Naive thymus-derived CD8-positive, alpha-beta T cell (primary cell): ENCODE data around the gene BLM. TPM values are rescaled to one million over a fixed set of nuclear protein-coding genes. Genes with fewer than 3 reads are reported as not detected.
A peak's percentile ranks its signal among the peaks of the same experiment; 100 is the strongest.
"Not testable (repeated sequence)": the region's sequence is repeated elsewhere in the genome, so short reads cannot be mapped to it uniquely, and the experiment has no call there.

ENCODE experiments used
- ATAC-seq, 2 donors: fragments of 150-1000 bp; cut with Tn5 transposase in 1 of 2; sonication (Bioruptor Pico), chemical (Tn5 transposase) in 1 of 2; 1 replicate in 1 of 2; 2 replicates in 1 of 2; pipeline ENCODE4 v1.10.0; 2021; ENCODE audit warnings: mild to moderate bottlenecking in 2 of 2, moderate library complexity in 2 of 2
- POLR2A ChIA-PET: fragments of 350-600 bp; sonication (Branson Sonifier 250); formaldehyde crosslinking; loops from one replicate; lab custom pipeline; 2021; ENCODE audit warnings: antibody characterized with exemption; lab: Charles Lee
- DNase-seq, 10 donors: peaks; one replicate each; pipeline versions ENCODE4 v3.0.0 to v3.0.0-alpha.2; 2020 to 2022
- H3K27ac Mint-ChIP-seq, 10 donors: one replicate each; pipeline ENCODE4 v1.8.0; 2020 to 2022; ENCODE audit warnings: mild to moderate bottlenecking in 10 of 10, mixed read lengths in 10 of 10, moderate library complexity in 4 of 10, inconsistent platforms in 1 of 10
- H3K27me3 Mint-ChIP-seq, 5 donors: one replicate each; pipeline ENCODE4 v1.8.0; 2021 to 2022; ENCODE audit warnings: mixed read lengths in 5 of 5
- H3K36me3 Mint-ChIP-seq, 3 donors: one replicate each; pipeline ENCODE4 v1.8.0; 2020 to 2022; ENCODE audit warnings: mixed read lengths in 3 of 3, mild to moderate bottlenecking in 2 of 3, inconsistent platforms in 1 of 3
- H3K4me1 Mint-ChIP-seq, 4 donors: one replicate each; pipeline ENCODE4 v1.8.0; 2021 to 2022; ENCODE audit warnings: mixed read lengths in 4 of 4
- H3K4me3 Mint-ChIP-seq, 10 donors: one replicate each; pipeline ENCODE4 v1.8.0; 2020 to 2022; ENCODE audit warnings: mild to moderate bottlenecking in 10 of 10, mixed read lengths in 10 of 10, moderate library complexity in 6 of 10, inconsistent platforms in 1 of 10
- H3K9me3 Mint-ChIP-seq, 9 donors: one replicate each; pipeline ENCODE4 v1.8.0; 2020 to 2022; ENCODE audit warnings: mixed read lengths in 9 of 9, mild to moderate bottlenecking in 3 of 9, inconsistent platforms in 1 of 9, moderate library complexity in 1 of 9
- polyA plus RNA-seq, 3 donors: library from polyadenylated mRNA; unstranded; fragments of 300-500 nt; fragmentation: Illumina TruSeq; gene quantifications; one replicate each; pipeline ENCODE4 v1.2.3, GENCODE V29; 2021
- total RNA-seq, 8 experiments: library from RNA in 2 of 8; stranded (reverse) in 2 of 8; gene quantifications; one replicate each; pipeline ENCODE4 v1.2.3 and lab custom pipeline; 2021 to 2026

The BLM gene
- total and polyA plus RNA-seq, 5 experiments from 2014 or later: 2.6 to 7.1 (median 4.1) TPM

GRCh38 chr15:90681480-90681879 lies 35.7 kb upstream of the BLM start:
- ATAC-seq: no peak
- H3K27ac Mint-ChIP-seq: no peak overlapping the region
- H3K9me3 Mint-ChIP-seq: peaks cover 0 to 2% (median 0%) of the 10 kb centered on the region in 9 donors
- no peak for DNase-seq
- POLR2A ChIA-PET: interaction anchor here (0.5 to 0.7 kb wide), 2 partner anchors 31 to 34 kb away, joined by 4 read pairs; no protein-coding TSS in a partner anchor
- H3K36me3 Mint-ChIP-seq: no peaks in the 10 kb centered on the region
- no peaks in the 10 kb centered on the region for H3K27me3 Mint-ChIP-seq
- H3K4me3 Mint-ChIP-seq: no peak overlapping the region
- peaks cover 17 to 47% (median 43%) of the 10 kb centered on the region in 4 donors for H3K4me1 Mint-ChIP-seq

- ATAC-seq (no peak), DNase-seq (no peak)
- POLR2A ChIA-PET: interaction anchor here (0.7 kb wide), 1 partner anchor 678 kb away, joined by 3 read pairs; no protein-coding TSS in a partner anchor
- no peak overlapping the region for H3K27ac Mint-ChIP-seq
- no peaks in the 10 kb centered on the region for H3K27me3 Mint-ChIP-seq
- no peaks in the 10 kb centered on the region for H3K36me3 Mint-ChIP-seq
- no peaks in the 10 kb centered on the region for H3K9me3 Mint-ChIP-seq
- no peak overlapping the region for H3K4me3 Mint-ChIP-seq
- peaks cover 23 to 55% (median 50%) of the 10 kb centered on the region in 4 donors for H3K4me1 Mint-ChIP-seq
Measured at GRCh38 chr15:90683371-90683770, 33.8 kb upstream of the BLM start.

- Mint-ChIP-seq H3K36me3 (no peaks in the 10 kb centered on the region), H3K4me3 (no peak overlapping the region), H3K27me3 (no peaks in the 10 kb centered on the region), H3K27ac (peak overlapping the region in 3 of 10 donors; percentile 8 to 50 (median 13)), H3K4me1 (peaks cover 21 to 51% (median 47%) of the 10 kb centered on the region in 4 donors), H3K9me3 (no peaks in the 10 kb centered on the region)
- no peak for DNase-seq
- ATAC-seq: no peak
- POLR2A ChIA-PET: no interaction called here
Measured at GRCh38 chr15:90683876-90684275, 33.3 kb upstream of the BLM start.

GRCh38 chr15:90684281-90684680 lies 32.9 kb upstream of the BLM start:
- no peak overlapping the region for H3K4me3 Mint-ChIP-seq
- peaks cover 21 to 47% (median 43%) of the 10 kb centered on the region in 4 donors for H3K4me1 Mint-ChIP-seq
- H3K36me3 Mint-ChIP-seq: no peaks in the 10 kb centered on the region
- ATAC-seq (no peak), DNase-seq (no peak)
- POLR2A ChIA-PET: no interaction called here
- no peaks in the 10 kb centered on the region for H3K9me3 Mint-ChIP-seq
- peak overlapping the region in 5 of 10 donors; percentile 8 to 50 (median 13) for H3K27ac Mint-ChIP-seq
- H3K27me3 Mint-ChIP-seq: no peaks in the 10 kb centered on the region

GRCh38 chr15:90685591-90686434 lies 31.3 kb upstream of the BLM start:
- Mint-ChIP-seq H3K27ac (peak overlapping the region in 8 of 10 donors; percentile 20 to 91 (median 88)), H3K4me1 (peaks cover 21 to 42% (median 39%) of the 10 kb centered on the region in 4 donors), H3K27me3 (no peaks in the 10 kb centered on the region), H3K9me3 (no peaks in the 10 kb centered on the region), H3K36me3 (peaks cover 0 to 2% (median 0%) of the 10 kb centered on the region in 3 donors), H3K4me3 (peak overlapping the region in 6 of 10 donors; percentile 18 to 68 (median 60))
- DNase-seq (no peak), ATAC-seq (peak in 1 of 2 donors; percentile 8)
- POLR2A ChIA-PET: interaction anchor here (1.1 to 1.8 kb wide), 2 partner anchors 10 to 16 kb away, joined by 3 to 4 read pairs; no protein-coding TSS in a partner anchor

GRCh38 chr15:90686435-90687218 lies 30.5 kb upstream of the BLM start:
- peaks cover 0 to 2% (median 0%) of the 10 kb centered on the region in 3 donors for H3K36me3 Mint-ChIP-seq
- H3K27ac Mint-ChIP-seq: peak overlapping the region; percentile 20 to 91 (median 69)
- peak; percentile 96 to 98 for ATAC-seq
- H3K4me1 Mint-ChIP-seq: peaks cover 21 to 44% (median 38%) of the 10 kb centered on the region in 4 donors
- peak in 6 of 10 donors; percentile 9 to 80 (median 59) for DNase-seq
- no peaks in the 10 kb centered on the region for H3K9me3 Mint-ChIP-seq
- H3K4me3 Mint-ChIP-seq: peak overlapping the region in 9 of 10 donors; percentile 33 to 68 (median 52)
- no peaks in the 10 kb centered on the region for H3K27me3 Mint-ChIP-seq
- POLR2A ChIA-PET: interaction anchor here (1.8 kb wide), 1 partner anchor 17 kb away, joined by 4 read pairs; no protein-coding TSS in a partner anchor

GRCh38 chr15:90689326-90689961 lies 27.7 kb upstream of the BLM start:
- DNase-seq, ATAC-seq, H3K4me3 Mint-ChIP-seq, H3K36me3 Mint-ChIP-seq, POLR2A ChIA-PET, H3K27me3 Mint-ChIP-seq, H3K27ac Mint-ChIP-seq, H3K9me3 Mint-ChIP-seq: not testable (repeated sequence)
- H3K4me1 Mint-ChIP-seq: peaks cover 18 to 41% (median 36%) of the 10 kb centered on the region in 4 donors

GRCh38 chr15:90690585-90690984 lies 26.6 kb upstream of the BLM start:
- no peak for ATAC-seq
- POLR2A ChIA-PET: interaction anchor here (0.5 kb wide), 1 partner anchor 37 kb away, joined by 3 read pairs; no protein-coding TSS in a partner anchor
- H3K4me1 Mint-ChIP-seq: peaks cover 11 to 31% (median 28%) of the 10 kb centered on the region in 4 donors
- H3K27me3 Mint-ChIP-seq: no peaks in the 10 kb centered on the region
- DNase-seq: no peak
- no peaks in the 10 kb centered on the region for H3K9me3 Mint-ChIP-seq
- peaks cover 0 to 2% (median 0%) of the 10 kb centered on the region in 3 donors for H3K36me3 Mint-ChIP-seq
- H3K27ac Mint-ChIP-seq: no peak overlapping the region
- H3K4me3 Mint-ChIP-seq: no peak overlapping the region

- ATAC-seq: no peak
- DNase-seq: no peak
- POLR2A ChIA-PET: no interaction called here
- Mint-ChIP-seq H3K27ac (no peak overlapping the region), H3K9me3 (no peaks in the 10 kb centered on the region), H3K36me3 (peaks cover 0 to 2% (median 0%) of the 10 kb centered on the region in 3 donors), H3K4me3 (no peak overlapping the region), H3K4me1 (peaks cover 10 to 25% (median 21%) of the 10 kb centered on the region in 4 donors), H3K27me3 (no peaks in the 10 kb centered on the region)
Measured at GRCh38 chr15:90691369-90691768, 25.8 kb upstream of the BLM start.

- DNase-seq: no peak
- POLR2A ChIA-PET: interaction anchor here (0.7 kb wide), 1 partner anchor 225 kb away, joined by 5 read pairs; no protein-coding TSS in a partner anchor
- Mint-ChIP-seq H3K9me3 (no peaks in the 10 kb centered on the region), H3K4me3 (no peak overlapping the region), H3K27me3 (no peaks in the 10 kb centered on the region), H3K27ac (no peak overlapping the region), H3K4me1 (peaks cover 2 to 17% (median 14%) of the 10 kb centered on the region in 4 donors), H3K36me3 (peaks cover 0 to 2% (median 0%) of the 10 kb centered on the region in 3 donors)
- no peak for ATAC-seq
Measured at GRCh38 chr15:90691982-90692773, 25.0 kb upstream of the BLM start.

GRCh38 chr15:90694987-90695386 lies 22.2 kb upstream of the BLM start:
- Mint-ChIP-seq H3K4me3 (no peak overlapping the region), H3K9me3 (no peaks in the 10 kb centered on the region), H3K27me3 (no peaks in the 10 kb centered on the region), H3K27ac (no peak overlapping the region), H3K4me1 (peaks cover 2 to 7% (median 5%) of the 10 kb centered on the region in 4 donors), H3K36me3 (no peaks in the 10 kb centered on the region)
- DNase-seq (no peak), ATAC-seq (no peak)
- POLR2A ChIA-PET: interaction anchor here (1.4 kb wide), 1 partner anchor 47 kb away, joined by 3 read pairs; no protein-coding TSS in a partner anchor
